Subcutaneous adipose tissue (tissue), 4 donors: ENCODE data around the gene AK4. TPM values are rescaled to one million over a fixed set of nuclear protein-coding genes. Genes with fewer than 3 reads are reported as not detected.

Source experiments
- CTCF ChIP-seq: fragments of 450-650 bp; IDR thresholded peaks from one replicate; pipeline ENCODE4 v1.5.1; 2016; ENCODE audit warnings: low read depth, mild to moderate bottlenecking, control low read depth, antibody characterized with exemption, moderate library complexity
- small RNA-seq: library from RNA; depleted of rRNA; stranded (forward); fragments of <200 nt; gene quantifications from one replicate; pipeline ENCODE3, GENCODE V24; 2016
- total RNA-seq, 4 donors: library from RNA; depleted of rRNA; stranded (reverse); fragments of >200 nt; gene quantifications; one replicate each; pipeline ENCODE4 v1.1.0, GENCODE V29; 2016

AK4 gene
- total RNA-seq, 4 donors from 2014 or later, result 19.8 to 70.6 (median 51.1) TPM

GRCh38 chr1:65267683-65268082 lies 119.7 kb downstream of the AK4 start:
- no peak for TF ChIP-seq CTCF

- no peak for TF ChIP-seq CTCF
Measured at GRCh38 chr1:65269612-65270011, 121.6 kb downstream of the AK4 start.

- no peak for TF ChIP-seq CTCF
Measured at GRCh38 chr1:65276197-65276939, 128.4 kb downstream of the AK4 start.

GRCh38 chr1:65277605-65278347 lies 129.8 kb downstream of the AK4 start:
- TF ChIP-seq CTCF, result no peak

- TF ChIP-seq CTCF, result no peak
Measured at GRCh38 chr1:65278376-65279069, 130.5 kb downstream of the AK4 start.

- no peak for TF ChIP-seq CTCF
Measured at GRCh38 chr1:65279070-65279779, 131.2 kb downstream of the AK4 start.

Small RNA genes lying within 50 kb of the gene (small RNA-seq; reads per million reads assigned to genes)
- gene RPS29P7, result not detected

Other genes starting within 250 kb of the AK4 start
- 100 to 1,000 TPM; 214 to 288 (median 265) TPM for gene JAK1, start 181.7 kb upstream of the AK4 start, total RNA-seq
- gene DNAJC6, start 161.3 kb downstream of the AK4 start, total RNA-seq, result 1 to 10 TPM in 3 of 4 donors, under 1 TPM in 1; 0.88 to 3.6 (median 2.0) TPM